Erythroblast (primary cell): ENCODE results near the gene ELF5.

Experiments
- GATA1 ChIP-seq: IDR thresholded peaks from 2 replicates; pipeline ENCODE4 v1.6.1; 2011; ENCODE audit warnings: low read depth, mild to moderate bottlenecking, control low read depth, low read length, moderate library complexity
- POLR2A ChIP-seq: IDR thresholded peaks from 2 replicates; pipeline ENCODE4 v1.6.1; 2011; ENCODE audit warnings: mild to moderate bottlenecking, low read length

DNA sequence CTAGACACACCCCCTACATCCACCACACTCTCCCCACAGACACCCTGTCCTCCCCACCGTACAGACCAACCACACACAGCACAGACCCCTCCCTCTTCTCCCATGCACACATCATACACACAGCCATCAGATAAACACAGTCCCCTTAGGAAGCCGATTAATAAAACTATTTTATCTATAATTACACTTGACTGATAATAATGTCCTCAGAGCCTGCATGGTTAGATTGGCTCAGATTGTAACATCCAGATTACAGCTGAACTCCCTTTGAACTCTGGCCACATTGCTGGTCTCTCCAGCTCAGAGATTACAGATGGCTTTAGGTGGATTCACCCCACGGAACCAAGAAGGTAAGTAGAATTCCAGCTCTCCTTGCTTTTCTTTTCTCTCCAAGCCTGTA, 9.5 kb upstream of the ELF5 start:
- TF ChIP-seq POLR2A (no peak), GATA1 (no peak)
